ENCODE results near the gene MRRF. TPM values are rescaled to one million over a fixed set of nuclear protein-coding genes. Genes with fewer than 3 reads are reported as not detected.
"Not testable (repeated sequence)": the region's sequence is repeated elsewhere in the genome, so short reads cannot be mapped to it uniquely, and the experiment has no call there.

The MRRF gene
- total RNA-seq, 3 donors from 2014 or later, result 46.5 to 65.2 (median 62.4) TPM

DNA sequence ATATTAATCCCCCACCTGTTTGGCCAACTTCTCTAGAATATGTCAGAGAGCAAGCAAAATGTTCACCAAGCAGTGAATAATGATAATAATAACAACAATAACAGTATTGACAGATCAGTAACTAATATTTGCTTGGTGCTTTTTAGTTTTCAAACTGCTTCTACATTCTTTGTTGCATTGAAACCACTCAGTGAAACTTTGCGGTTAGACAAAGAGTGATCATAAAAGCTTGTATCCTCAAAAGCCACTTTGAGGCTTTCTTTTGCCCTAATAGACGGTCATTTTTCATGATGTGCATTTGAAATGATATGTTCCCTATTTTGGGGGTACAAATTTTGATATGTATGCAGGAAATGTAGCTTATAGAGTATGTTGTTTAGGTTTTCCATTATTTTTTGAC, 62.5 kb downstream of the MRRF start:
- TF ChIP-seq, protein P1, sequence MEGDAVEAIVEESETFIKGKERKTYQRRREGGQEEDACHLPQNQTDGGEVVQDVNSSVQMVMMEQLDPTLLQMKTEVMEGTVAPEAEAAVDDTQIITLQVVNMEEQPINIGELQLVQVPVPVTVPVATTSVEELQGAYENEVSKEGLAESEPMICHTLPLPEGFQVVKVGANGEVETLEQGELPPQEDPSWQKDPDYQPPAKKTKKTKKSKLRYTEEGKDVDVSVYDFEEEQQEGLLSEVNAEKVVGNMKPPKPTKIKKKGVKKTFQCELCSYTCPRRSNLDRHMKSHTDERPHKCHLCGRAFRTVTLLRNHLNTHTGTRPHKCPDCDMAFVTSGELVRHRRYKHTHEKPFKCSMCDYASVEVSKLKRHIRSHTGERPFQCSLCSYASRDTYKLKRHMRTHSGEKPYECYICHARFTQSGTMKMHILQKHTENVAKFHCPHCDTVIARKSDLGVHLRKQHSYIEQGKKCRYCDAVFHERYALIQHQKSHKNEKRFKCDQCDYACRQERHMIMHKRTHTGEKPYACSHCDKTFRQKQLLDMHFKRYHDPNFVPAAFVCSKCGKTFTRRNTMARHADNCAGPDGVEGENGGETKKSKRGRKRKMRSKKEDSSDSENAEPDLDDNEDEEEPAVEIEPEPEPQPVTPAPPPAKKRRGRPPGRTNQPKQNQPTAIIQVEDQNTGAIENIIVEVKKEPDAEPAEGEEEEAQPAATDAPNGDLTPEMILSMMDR (IDR thresholded peaks at IDR 0.05), result no peak
- Histone ChIP-seq H3K36me3 (ENCODE audit: low read depth) (no peaks in the 10 kb centered on the region), H3K4me3 (no peak overlapping the region), H3K9me3 (no peaks in the 10 kb centered on the region), H3K4me1 (ENCODE audit: low read depth) (no peaks in the 10 kb centered on the region)
- intact Hi-C loops (cut with DNase I, micrococcal nuclease), result no loop called here
- DNase-seq (no peak), ATAC-seq (no peak)

DNA sequence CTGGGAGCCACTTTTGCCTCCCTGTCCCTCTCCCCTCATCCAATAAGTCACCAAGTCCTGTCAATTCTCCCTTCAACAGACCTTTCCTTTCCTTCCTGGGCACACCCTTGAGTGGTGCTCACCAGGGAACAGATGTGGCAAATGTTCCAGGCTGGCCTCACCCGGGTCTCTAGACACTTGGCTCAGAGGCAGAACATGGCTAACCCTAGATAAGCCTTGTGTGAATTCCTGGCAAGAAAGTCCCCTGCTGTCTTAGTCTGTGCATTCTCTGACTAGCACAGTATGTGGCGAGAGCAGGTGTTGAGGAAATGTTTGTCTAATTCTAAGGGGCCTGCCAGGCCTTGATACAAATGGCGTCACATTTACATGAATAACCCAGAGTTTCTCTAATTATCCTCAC, 64.9 kb downstream of the MRRF start:
- intact Hi-C loops (cut with DNase I, micrococcal nuclease), result no loop called here
- no peaks in the 10 kb centered on the region for H3K4me1 ChIP-seq (ENCODE audit: low read depth)
- H3K4me3 ChIP-seq, result no peak overlapping the region
- no peaks in the 10 kb centered on the region for H3K9me3 ChIP-seq
- DNase-seq (no peak), ATAC-seq (no peak)
- TF ChIP-seq, protein P1 (IDR thresholded peaks at IDR 0.05), result no peak
- no peaks in the 10 kb centered on the region for H3K36me3 ChIP-seq (ENCODE audit: low read depth)

DNA sequence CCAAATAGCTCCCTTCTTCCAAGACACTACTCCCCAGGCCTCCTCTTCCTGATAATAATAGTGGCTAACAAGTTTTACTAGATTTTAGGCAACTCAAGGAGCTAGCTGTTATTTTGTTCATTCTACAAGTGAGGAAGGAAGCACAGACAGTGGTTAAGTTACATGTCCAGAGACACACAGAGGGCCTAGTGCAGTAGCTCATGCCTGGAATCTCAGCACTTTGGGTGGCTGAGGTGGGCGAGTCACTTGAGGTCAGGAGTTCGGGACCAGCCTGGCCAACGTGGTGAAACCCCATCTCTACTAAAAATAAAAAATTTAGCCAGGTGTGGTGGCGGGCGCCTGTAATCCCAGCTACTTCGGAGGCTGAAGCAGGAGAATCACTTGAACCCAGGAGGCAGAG, 65.8 kb downstream of the MRRF start:
- H3K36me3 ChIP-seq (ENCODE audit: low read depth); H3K4me3 ChIP-seq; intact Hi-C loops (cut with DNase I, micrococcal nuclease); DNase-seq; ATAC-seq; H3K9me3 ChIP-seq; H3K4me1 ChIP-seq (ENCODE audit: low read depth): not testable (repeated sequence)

DNA sequence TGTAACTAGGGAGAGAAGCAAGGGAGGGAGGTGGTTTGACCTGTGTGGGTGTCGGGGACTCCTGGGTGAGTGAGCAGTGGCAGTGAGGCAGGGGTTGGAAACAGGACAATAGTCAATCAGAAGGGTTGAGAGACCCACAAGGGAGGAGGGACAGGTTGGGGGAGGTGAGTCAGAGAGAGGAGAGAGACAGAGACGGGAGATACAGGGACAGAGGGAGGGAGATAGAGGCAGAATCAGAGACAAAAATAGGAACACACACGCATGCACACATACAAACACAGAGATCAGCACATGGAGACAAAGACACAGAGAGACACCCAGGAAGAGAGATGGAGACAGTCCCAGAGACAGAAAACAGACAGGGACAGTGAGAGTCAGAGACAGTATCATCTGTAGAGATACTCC, 66.8 kb downstream of the MRRF start:
- intact Hi-C loops (cut with DNase I, micrococcal nuclease), result no loop called here
- Histone ChIP-seq H3K4me1 (ENCODE audit: low read depth) (no peaks in the 10 kb centered on the region), H3K9me3 (no peaks in the 10 kb centered on the region), H3K36me3 (ENCODE audit: low read depth) (no peaks in the 10 kb centered on the region), H3K4me3 (no peak overlapping the region)
- ATAC-seq (no peak), DNase-seq (no peak)
- TF ChIP-seq, protein P1 (IDR thresholded peaks at IDR 0.05), result no peak

DNA sequence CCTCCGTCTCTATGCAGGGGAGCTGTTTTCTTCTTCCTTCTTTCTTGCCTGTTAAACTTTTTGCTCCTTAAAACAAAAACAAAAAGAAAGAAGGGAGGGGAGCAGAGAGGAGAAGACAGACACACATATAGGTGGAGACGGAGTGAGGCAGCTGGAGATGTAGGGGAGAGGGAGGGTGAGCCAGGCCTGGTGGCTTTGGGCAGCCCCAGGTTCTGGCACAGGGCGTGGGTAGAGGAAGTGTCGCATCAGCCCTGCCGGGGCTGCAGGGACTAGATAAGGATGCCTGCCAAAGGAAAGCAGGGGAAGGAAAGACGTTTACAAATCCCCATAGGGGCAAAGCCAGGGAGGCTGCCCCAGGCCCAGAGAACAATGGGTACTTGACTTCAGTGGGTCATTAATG, 67.4 kb downstream of the MRRF start:
- no peak overlapping the region for H3K4me3 ChIP-seq
- intact Hi-C loops (cut with DNase I, micrococcal nuclease), result no loop called here
- no peaks in the 10 kb centered on the region for H3K36me3 ChIP-seq (ENCODE audit: low read depth)
- DNase-seq, result no peak
- no peaks in the 10 kb centered on the region for H3K4me1 ChIP-seq (ENCODE audit: low read depth)
- ATAC-seq, result peak; percentile 23
- no peaks in the 10 kb centered on the region for H3K9me3 ChIP-seq
- TF ChIP-seq, protein P1 (IDR thresholded peaks at IDR 0.05), result no peak

- intact Hi-C loops (cut with DNase I, micrococcal nuclease), result no loop called here
- Histone ChIP-seq H3K4me1 (ENCODE audit: low read depth) (no peaks in the 10 kb centered on the region), H3K9me3 (no peaks in the 10 kb centered on the region), H3K4me3 (no peak overlapping the region), H3K36me3 (ENCODE audit: low read depth) (no peaks in the 10 kb centered on the region)
- DNase-seq (no peak), ATAC-seq (no peak)
- TF ChIP-seq, protein P1 (IDR thresholded peaks at IDR 0.05), result no peak
These were observed 68.0 kb downstream of the MRRF start for GRCh38 chr9:122332644-122333043.
